HG03175 (cell line): ENCODE data around the gene RELCH.

ENCODE experiments used
- ATAC-seq: cut with Tn5 transposase; IDR thresholded peaks from one replicate; pipeline ENCODE4 v1.9.1; 2021; ENCODE audit warnings: mild to moderate bottlenecking, moderate library complexity; ENCODE audit not compliant: unreplicated experiment

Gene RELCH

DNA sequence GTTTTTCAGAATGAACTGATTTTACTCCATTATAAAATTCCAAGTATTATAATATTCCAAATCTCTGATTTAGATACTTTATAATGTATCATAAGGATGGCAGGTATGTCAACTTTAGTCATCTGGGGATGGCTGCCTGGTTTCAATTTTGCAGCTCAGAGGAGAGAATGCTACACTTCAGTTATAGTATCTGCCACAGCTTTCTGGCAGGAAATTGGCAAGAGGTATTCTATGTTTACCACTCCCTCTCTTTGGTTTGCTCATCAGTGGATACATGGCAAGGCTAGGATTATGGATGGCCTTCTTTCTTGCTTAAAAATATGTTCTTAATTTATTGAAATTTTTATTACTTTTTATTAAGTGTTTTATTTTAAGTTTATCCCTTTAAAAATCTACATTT is 71.0 kb downstream of the RELCH start:
- peak; percentile 39 for ATAC-seq

DNA sequence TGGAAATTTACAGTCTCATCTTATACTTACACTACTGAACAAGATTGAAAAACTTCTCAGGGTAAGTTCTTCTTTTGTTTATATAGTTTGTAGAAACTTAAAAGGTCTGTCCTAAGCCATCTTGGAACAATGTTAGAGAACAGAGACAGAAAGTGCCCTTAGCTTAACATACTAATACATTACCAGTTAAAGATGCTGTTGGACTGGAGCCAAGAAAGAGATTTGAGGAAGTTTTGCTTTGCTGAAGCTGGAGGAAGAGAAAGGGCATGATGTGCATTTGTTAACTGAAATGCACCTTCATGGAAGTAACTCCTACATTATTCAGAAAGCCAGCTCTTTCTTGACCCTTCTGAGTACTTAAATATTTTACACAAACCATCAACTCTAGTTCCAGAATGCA is 71.6 kb downstream of the RELCH start:
- ATAC-seq: peak; percentile 71

DNA sequence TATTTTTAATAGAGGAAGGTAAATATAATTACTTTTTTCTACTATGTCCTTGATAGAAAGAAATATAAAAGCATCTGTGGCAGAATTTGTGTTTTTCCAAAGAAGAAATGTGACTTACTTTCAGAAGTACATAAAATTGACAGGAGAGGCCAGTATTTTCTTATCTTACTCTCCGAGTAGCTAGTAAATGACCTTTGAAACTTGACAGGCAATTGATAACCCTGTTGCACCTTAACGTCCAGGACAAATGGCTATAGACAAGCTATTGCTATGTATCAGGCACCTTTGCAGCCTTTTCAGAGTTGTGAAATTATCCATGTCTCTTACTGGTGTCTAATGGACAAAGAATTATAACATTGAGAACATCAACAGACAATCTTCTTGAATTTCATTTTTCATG is 75.0 kb downstream of the RELCH start:
- ATAC-seq: no peak

DNA sequence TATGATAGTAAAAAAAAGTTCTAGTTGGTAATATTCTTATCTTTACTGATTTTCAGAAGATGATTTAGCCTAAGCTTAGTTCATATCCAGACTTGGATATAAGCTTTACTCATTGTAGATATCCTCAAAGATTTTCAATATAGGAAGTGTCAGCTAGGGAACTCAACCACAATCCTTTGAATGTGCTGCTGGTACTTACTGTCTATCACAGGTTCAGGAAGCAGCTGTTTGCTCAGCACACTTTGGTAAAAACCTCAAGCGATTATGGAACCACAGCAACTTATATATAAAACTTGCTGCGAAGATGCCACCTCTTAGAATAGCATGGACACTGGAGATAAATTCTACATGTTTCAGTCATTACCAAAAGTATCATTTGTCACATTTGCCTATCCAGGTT is 77.9 kb downstream of the RELCH start:
- no peak for ATAC-seq

DNA sequence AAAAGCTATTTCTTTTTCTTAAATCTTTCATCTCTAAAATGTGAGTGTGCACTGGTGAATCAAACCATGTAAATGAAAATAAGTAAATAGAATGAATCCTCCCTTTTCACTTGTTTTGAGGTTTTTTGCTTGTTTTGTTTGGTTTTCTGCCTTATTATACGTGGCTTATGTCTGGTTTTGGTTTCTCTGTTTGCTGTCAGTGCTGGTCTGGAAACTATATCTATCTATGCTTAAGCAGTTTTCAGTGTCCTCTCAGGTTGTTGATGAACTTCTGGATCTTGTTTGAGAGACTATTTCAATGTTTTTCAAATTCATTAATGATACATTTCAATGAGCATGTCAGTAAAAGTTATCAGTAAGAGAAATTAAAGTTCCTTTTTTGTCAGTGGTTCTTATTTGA is 90.0 kb downstream of the RELCH start:
- no peak for ATAC-seq

DNA sequence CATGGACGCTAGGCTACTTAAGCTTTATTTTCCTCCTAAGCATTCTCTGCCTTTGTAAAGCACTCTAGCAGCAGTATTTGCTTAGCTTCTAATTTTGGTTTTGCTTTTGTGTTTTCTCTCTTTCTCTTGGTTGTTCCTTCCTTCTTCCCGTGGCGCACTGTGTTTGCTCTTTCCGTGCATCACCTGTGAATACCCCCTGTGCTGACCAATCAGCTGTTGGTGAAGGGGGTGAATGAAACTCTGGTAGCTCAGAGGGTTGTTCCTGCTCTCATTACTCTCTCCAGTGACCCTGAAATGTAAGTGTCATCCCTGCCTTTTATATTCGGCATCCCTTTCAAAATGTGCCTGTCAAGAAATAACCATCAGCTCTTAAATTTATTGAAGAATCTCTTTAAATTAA is 92.5 kb downstream of the RELCH start:
- ATAC-seq: no peak

DNA sequence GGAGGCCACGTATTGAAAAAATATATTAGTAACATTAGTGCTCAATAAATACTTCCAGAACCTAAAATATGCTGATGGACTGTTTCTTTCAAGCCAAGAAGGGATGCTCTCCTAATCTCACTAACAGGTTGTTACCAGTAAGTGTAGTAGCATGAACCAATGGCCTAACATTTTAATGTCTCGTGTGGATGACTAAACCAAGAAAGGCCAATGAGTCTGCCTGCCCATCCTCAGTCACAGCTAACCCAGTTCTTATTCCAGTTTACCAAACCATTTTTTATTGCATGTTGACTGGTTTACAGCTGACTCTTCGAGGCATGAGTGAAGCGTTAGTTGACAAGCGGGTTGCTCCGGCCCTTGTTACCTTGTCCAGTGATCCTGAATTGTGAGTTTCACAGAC is 93.0 kb downstream of the RELCH start:
- no peak for ATAC-seq

DNA sequence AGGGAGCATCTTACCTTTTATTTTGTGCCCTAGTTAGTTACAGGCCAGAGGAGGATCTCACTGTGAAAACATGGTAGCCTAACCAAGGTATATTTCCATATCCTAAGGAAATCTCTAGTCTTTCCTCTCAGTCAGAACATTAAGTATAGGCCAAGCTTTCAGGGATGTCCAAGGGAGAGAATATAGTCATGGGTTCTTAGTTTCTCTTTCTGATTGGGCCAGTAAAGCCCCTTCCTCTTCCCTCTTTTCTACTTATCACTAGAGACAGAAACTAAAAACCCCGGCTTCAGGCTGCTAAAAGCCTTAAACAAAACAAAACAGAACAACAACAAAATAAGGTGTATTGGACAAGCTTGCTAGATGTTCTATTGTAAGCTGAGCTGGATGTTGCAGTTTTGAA is 93.7 kb downstream of the RELCH start:
- ATAC-seq: no peak

DNA sequence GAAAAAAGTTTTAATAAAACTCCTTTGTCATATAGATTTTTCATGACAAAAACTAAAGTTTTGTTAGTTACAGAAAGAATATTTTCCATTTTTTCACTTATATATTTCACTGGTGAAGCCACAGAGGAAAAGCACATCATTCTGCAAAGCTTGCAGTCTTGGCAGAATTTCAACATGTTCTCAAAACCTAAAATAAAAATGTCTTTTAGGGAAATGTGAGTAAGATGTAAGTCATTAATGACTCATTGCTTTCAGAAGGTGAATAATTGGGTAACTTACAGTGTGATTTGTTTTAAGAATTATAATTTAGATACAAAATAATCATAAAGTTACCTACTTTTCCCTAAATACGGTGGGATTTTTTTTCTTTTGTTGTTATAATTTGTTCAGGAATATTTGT is 94.6 kb downstream of the RELCH start:
- ATAC-seq: no peak

DNA sequence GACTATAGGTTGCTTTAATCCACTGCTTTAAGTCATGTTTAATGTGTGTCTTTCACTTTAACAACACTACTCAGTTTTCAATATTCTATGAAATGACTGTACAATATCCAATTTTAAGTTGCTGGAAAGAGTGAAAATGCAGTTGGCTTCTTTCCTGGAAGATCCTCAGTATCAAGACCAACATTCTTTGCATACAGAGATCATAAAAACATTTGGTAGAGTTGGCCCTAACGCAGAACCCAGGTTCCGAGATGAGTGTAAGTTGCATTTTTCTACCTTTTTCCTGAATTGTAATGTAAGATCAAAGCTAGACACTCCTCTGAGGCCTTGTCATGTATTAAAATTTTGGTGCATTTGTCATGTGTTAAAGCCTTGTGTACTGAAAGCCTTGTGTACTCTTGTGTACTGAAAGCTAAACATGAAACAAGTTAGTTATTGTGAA is 95.2 kb downstream of the RELCH start:
- no peak for ATAC-seq

DNA sequence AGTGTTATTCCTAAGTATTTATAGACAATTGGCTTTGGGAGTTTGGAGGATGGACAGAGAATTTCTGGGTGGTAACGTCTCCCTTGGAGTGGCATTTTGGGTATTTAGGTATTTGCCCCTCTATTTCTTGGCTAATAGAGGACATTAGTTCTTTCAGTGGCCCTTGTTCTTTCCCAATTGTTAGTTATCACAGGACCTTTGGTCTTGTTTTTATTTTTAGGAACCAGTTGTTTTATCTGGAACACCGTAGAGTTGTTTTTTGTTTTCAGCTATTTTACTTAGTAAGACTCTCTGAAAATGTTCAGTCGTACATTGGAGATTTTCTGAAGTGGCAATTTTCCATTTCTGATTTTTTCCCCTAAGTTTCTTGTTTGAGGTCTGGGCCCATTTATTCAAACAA is 97.6 kb downstream of the RELCH start:
- ATAC-seq: no peak

DNA sequence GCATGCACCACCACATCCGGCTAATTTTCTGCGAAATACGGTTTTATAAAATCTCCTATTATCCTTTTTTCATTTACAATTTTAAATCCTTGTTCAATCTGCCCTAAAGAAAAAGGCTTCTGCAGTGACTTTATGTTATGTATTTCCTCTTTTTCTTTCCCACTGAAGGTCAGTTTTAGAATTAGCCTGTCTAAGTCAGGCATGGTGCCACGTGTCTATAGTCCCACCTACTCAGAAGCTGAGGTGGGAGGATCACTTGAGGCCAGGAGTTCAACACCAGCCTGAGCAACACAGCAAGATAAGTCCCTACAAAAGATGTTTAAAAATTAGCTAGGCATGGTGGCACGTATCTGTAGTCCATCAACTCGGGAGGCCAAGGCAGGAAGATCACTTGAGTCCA is 98.2 kb downstream of the RELCH start:
- no peak for ATAC-seq

DNA sequence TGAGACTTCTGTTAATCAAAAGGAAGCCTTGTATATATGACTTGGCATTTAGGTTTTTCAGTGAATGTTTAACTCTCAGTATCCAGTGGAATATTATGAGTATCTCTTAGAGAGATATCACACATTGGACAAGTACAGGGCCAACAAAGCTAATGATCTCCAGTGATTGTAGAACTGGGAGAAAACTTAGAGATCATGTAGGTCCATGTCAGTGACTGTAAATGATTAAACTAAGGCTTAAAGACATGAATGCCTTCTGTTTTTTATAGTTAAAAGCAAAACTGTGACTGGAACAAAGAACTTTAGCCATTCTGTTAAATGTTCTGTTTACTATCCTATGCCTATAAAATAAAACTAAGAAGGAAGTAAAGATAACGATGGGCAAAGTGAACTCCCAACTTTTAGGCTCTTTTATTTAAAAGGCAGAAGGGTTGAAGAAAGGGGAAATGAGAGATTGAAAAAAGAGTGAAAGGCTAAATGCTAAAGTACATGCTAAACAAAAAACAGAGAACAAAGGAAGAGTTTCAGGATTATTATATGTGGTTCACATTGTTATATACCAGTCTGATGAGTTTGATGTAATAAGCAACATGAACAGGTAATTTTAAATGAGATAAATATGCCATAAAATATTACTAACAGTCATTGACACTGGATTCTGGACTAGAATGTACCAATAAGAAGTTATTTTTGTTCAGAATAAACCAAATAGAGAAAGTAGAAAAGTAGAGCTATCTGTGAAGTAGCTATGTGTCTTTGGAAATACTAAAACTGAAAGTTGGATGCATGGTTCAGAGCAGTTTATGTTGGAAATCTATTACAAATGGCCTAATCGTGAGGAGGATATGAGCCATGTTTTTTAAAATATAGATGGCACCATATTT is 101.0 kb downstream of the RELCH start:
- peak; percentile 53 for ATAC-seq

DNA sequence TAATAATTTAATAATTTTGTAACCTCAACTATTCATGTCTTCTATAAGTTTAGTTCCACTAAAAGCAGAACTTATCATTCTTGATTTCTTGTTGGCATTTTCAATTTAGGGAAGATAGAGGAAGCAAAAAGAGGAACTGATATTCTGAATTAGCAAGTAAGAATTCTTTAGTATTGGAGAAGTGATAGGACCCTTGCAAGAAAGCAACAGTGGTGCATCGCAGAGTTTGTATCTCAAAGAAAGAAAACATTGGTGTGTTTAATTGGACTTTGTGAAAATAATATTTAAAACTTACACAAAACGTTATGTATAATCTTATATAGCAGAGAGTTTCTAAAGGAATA is 101.6 kb downstream of the RELCH start:
- peak; percentile 53 for ATAC-seq

DNA sequence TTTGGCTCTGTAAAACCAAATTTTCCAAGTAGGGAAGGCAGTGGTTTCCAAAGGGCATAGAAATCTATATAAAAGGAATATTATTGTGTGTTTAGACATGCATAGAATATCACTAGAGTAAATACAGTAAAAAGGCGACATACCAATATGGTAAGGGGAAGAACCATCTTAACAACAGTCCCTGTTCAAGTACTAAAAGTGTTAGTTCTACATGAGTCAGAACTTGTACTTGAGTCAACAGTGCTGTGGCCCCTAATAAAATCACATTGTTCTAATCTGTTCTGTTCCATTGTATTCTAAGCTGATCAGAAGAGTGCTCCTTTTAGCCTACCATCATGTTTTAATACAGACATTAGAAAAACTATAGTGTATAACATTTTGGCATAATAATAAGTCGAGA is 102.0 kb downstream of the RELCH start:
- ATAC-seq: peak; percentile 50

DNA sequence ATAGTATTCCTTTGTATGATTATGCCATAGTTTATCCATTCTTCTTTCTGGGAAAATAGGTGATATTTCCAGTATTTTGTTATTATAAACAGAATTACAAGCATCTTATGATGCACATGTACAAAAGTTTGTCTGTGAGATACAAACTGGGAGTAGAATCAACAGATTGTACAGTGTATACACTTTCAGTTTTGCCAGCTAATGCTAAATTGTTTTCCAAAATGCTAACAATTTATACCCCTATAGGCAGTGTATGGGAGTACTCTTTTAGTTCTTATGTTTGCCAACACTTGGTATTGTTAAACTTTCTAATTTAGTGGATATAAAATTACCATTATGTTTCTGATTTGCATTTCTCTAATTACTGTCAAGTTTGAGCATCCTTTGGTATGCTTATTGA is 107.0 kb downstream of the RELCH start:
- no peak for ATAC-seq

DNA sequence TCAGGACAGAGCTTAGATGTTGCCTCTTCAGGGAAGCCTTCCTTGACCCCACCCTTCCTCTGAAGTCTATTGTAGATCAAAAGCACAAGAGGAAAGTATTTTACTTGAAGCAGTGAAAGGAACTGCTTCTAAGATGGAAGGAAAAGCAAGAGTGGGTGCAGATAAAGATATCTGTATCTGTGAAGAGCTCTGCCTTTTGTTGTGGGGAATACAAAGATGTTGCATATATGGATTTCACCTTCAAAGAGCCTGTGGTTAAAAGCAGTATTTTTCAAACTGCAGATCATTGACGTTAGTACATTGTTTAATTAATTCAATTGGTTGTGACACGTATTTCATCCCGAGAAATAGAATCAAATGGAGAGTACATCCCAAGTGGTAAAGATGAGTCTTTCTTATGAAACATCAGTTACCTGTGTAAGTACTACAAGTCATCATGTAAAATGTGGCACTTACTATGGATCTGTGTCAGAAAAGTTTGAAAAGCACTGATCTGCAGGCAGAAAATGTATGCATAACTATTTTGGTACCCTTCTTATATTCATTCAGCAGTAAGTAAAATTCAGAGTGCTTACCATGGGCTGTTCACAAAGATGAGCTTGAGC is 113.4 kb downstream of the RELCH start:
- no peak for ATAC-seq

DNA sequence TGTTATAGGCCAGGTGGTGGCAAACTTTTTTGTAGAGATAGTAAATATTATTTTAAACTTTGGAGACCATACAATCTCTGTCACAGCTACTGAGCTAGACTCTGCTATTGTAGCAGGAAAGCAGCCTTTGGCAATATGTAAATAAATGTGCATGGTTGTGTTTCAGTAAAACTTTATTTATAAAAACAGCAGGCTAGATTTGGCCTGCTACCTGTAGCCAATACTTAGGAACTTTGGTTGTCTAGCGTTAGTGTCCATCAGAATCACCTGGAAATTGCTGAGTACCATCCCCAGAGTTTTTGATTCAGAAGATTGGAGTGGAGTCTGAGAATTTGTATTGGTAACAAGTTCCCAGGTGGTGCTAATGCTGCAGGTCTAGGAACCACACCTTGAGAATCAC is 114.3 kb downstream of the RELCH start:
- ATAC-seq: no peak

DNA sequence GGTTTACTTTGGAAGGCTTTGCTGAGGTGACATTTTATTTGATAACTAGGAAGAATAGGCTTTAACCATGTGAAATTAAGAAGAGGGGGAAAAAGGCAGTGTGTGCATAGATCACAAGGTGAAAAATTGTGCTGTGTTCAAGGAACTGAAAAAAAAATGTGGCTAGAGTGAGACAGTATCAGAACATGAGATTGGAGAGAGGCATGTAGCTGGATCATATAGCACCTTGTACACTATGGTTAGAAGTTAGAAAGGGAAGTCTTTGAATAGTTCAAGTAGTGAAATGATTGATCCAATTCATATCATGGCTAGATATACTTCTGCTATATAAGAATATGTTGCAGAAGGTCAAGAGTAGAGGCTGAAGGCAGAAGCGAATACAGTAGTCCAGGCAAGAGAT is 125.8 kb downstream of the RELCH start:
- no peak for ATAC-seq

DNA sequence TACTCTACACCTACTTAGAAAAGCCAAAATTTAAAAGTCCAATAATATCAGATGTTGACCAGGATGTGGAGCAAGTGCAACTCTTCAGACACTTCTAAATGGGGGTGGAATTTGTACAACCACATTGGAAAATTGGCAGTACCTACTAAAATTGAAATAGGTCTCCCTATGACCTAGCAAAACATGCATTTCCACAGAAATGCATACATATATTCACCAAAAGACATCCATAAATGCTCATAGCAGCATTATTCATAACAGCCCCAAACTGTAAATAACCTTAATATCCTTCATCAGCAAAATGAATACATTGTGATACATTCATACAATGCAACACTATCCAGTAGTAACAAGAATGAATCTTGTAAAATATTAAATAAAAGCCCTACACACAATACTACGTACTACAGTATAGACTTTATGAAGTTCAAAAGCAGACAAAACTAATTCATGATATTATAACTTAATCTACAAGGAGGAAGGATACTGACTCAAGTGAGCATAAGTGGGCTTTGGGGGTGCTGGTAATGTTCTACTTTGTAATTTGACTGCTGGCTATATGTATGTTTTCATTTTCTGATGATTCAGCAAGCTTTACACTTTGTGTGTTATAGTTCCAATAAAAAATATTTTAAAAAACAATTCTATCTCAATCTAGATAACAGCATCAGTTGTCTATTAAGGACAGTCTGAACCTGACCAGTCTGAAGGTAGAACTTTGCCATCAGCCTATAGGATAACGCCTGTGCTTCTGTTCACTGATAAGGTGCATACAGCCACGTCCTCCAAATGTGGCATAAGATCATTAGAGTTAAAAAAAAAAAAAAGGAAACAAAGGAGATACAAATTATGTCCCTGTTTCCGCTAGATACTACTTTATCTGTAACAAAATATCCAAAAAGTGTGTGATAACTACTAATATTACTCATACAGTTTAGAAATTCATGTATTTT is 131.4 kb downstream of the RELCH start:
- ATAC-seq: no peak

DNA sequence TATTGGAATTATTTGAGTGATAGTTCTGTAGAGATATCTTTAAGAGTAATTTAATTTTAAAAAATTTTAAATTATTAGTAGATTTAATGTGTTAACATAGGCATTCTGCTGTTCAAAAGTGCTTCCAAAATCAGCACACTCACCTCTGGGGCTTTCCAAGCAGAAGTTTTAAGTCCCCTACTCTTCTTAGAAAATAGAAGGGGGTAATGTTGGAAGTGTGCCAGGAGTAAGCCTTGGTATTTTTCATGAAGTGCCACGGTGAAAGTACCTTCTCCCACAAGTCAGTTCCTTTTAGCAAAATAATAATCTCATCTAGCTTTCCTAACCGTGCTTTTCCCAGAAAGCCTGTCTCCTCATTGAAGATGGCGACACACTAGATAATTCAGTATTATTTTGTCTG is 134.1 kb downstream of the RELCH start:
- no peak for ATAC-seq
